ENCODE results near the gene UROC1. TPM values are rescaled to one million over a fixed set of nuclear protein-coding genes. Genes with fewer than 3 reads are reported as not detected.

UROC1 gene
- total RNA-seq, 2 donors from 2014 or later = 0.17 TPM; not detected in 1

DNA sequence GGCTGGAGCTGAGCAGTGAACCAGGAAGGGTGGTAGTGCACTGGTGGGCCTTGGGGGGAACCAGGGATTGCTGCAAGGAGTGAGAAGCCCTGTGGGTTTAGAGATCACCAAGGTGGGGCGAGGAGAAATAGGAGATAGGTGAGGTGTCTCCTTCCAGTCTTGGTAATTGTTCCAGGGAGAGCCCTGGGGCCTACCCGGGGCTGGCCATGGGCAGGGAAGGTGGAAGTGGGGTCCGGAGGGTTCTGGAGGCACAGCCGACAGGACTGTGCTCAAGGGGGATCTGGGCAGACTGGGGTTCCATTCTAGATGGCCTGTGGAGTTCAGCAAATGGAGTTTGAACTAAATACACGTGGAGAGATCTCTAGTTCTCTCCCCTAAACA lies 10.8 kb upstream of the UROC1 start:
- TF ChIP-seq POLR2AphosphoS5 (IDR thresholded peaks at IDR 0.05) (no peak), POLR2A (IDR thresholded peaks at IDR 0.05) (no peak)
- TF ChIP-seq, protein P1, sequence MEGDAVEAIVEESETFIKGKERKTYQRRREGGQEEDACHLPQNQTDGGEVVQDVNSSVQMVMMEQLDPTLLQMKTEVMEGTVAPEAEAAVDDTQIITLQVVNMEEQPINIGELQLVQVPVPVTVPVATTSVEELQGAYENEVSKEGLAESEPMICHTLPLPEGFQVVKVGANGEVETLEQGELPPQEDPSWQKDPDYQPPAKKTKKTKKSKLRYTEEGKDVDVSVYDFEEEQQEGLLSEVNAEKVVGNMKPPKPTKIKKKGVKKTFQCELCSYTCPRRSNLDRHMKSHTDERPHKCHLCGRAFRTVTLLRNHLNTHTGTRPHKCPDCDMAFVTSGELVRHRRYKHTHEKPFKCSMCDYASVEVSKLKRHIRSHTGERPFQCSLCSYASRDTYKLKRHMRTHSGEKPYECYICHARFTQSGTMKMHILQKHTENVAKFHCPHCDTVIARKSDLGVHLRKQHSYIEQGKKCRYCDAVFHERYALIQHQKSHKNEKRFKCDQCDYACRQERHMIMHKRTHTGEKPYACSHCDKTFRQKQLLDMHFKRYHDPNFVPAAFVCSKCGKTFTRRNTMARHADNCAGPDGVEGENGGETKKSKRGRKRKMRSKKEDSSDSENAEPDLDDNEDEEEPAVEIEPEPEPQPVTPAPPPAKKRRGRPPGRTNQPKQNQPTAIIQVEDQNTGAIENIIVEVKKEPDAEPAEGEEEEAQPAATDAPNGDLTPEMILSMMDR (IDR thresholded peaks at IDR 0.05) = no peak
- Histone ChIP-seq H3K27ac (no peak overlapping the region), H3K4me3 (no peak overlapping the region), H3K4me1 (replicated peaks) (peaks cover 4% of the 10 kb centered on the region), H3K36me3 (no peaks in the 10 kb centered on the region), H3K9me3 (no peaks in the 10 kb centered on the region), H3K27me3 (replicated peaks; ENCODE audit: insufficient read depth) (peaks cover 4% of the 10 kb centered on the region)
- 92% methylated on average over 5 of the region's 5 CpGs for WGBS
- intact Hi-C loops (cut with DNase I) = no loop called here
- no peak for DNase-seq (ENCODE audit: low spot score)

DNA sequence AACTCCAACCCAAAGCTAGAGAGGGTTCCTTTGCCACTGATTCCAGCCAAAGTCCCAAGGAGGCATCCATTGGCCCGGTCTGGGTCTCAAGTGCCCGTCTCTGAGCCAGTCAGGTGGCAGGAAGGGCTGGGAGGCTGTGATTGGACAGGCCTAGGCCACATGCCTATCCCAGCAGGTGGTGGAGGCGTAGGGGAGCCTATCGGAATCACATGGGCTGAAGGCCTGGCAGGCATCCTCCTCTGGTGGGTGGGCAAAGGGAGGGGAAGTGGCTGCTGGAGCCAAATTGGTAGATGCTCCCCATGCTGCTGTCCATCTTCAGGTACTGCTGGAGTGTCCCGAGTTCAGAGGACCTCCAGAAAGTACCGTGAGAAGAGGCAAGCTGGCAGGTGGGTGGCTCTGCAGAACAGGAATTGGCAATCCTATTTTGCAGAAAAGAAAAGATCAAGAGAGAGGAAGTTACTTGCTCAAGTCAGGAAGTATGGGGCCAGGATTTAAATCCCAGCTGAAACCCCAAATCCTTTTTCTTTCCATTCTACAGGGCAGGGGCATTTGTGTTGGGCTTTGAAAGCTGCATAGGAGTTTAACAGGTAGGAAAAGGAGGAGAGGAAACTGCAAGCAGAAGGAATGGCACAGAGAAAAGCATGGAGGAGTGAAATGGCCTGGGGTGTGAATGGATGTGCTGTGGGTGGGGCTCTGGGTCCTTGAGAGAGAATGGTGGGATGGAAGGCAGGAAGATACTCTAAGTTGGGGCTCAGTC lies 10.1 kb upstream of the UROC1 start:
- 90% methylated on average over 6 of the region's 6 CpGs for WGBS
- no peak overlapping the region for H3K27ac ChIP-seq
- H3K27me3 ChIP-seq (replicated peaks; ENCODE audit: insufficient read depth) = peaks cover 6% of the 10 kb centered on the region
- H3K9me3 ChIP-seq = no peaks in the 10 kb centered on the region
- intact Hi-C loops (cut with DNase I) = no loop called here
- TF ChIP-seq, protein P1 (IDR thresholded peaks at IDR 0.05) = no peak
- TF ChIP-seq POLR2AphosphoS5 (IDR thresholded peaks at IDR 0.05) (no peak), POLR2A (IDR thresholded peaks at IDR 0.05) (no peak)
- no peak overlapping the region for H3K4me3 ChIP-seq
- H3K36me3 ChIP-seq = no peaks in the 10 kb centered on the region
- DNase-seq (ENCODE audit: low spot score) = no peak
- peaks cover 4% of the 10 kb centered on the region for H3K4me1 ChIP-seq (replicated peaks)

DNA sequence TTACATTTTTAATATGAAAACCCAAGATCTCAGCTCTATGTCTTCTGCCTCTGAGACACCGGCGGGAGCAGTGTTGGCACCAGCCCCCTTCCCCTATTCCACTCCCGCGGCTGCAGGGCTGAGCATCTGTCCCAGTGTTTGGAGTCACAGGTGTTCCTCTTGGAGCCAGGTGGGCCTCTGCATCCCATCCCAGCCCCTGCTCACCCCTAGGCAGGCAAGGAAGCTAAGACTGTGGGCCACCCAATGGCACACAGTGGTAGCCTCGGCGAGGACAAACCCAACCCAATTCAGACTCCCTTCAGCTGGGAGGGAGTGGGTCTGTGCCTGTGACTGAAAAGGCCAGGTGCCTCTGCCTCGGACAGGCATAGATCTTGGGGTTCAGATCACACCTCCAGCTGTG lies 9.4 kb upstream of the UROC1 start:
- Histone ChIP-seq H3K36me3 (no peaks in the 10 kb centered on the region), H3K27ac (no peak overlapping the region), H3K4me3 (no peak overlapping the region), H3K4me1 (replicated peaks) (peaks cover 4% of the 10 kb centered on the region), H3K27me3 (replicated peaks; ENCODE audit: insufficient read depth) (peaks cover 6% of the 10 kb centered on the region), H3K9me3 (no peaks in the 10 kb centered on the region)
- WGBS = 92% methylated on average over 7 of the region's 7 CpGs
- no peak for TF ChIP-seq POLR2AphosphoS5 (IDR thresholded peaks at IDR 0.05)
- TF ChIP-seq POLR2A (IDR thresholded peaks at IDR 0.05) = no peak
- TF ChIP-seq, protein P1 (IDR thresholded peaks at IDR 0.05) = no peak
- intact Hi-C loops (cut with DNase I) = no loop called here
- no peak for DNase-seq (ENCODE audit: low spot score)

DNA sequence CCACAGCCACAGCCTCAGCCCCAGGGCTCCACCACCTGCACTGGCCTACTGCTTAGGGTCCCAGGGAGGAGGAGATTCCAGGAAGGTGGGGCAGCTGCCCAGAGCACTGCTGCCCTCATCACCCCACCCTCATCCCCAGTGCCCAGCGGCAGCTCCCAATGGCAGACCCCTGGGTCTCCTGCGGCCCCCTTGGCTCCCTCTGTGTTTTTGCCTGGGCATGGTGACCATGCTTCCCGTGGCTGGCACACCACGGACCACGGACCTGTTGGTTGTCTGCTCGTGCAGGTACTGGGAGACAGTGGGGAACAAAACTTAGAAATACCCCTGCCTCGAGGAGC lies 9.1 kb upstream of the UROC1 start:
- TF ChIP-seq POLR2AphosphoS5 (IDR thresholded peaks at IDR 0.05) = no peak
- Histone ChIP-seq H3K9me3 (no peaks in the 10 kb centered on the region), H3K27me3 (replicated peaks; ENCODE audit: insufficient read depth) (peaks cover 6% of the 10 kb centered on the region), H3K27ac (no peak overlapping the region), H3K4me1 (replicated peaks) (peaks cover 4% of the 10 kb centered on the region), H3K36me3 (no peaks in the 10 kb centered on the region), H3K4me3 (no peak overlapping the region)
- WGBS = 93% methylated on average over 7 of the region's 7 CpGs
- no peak for DNase-seq (ENCODE audit: low spot score)
- intact Hi-C loops (cut with DNase I) = no loop called here

DNA sequence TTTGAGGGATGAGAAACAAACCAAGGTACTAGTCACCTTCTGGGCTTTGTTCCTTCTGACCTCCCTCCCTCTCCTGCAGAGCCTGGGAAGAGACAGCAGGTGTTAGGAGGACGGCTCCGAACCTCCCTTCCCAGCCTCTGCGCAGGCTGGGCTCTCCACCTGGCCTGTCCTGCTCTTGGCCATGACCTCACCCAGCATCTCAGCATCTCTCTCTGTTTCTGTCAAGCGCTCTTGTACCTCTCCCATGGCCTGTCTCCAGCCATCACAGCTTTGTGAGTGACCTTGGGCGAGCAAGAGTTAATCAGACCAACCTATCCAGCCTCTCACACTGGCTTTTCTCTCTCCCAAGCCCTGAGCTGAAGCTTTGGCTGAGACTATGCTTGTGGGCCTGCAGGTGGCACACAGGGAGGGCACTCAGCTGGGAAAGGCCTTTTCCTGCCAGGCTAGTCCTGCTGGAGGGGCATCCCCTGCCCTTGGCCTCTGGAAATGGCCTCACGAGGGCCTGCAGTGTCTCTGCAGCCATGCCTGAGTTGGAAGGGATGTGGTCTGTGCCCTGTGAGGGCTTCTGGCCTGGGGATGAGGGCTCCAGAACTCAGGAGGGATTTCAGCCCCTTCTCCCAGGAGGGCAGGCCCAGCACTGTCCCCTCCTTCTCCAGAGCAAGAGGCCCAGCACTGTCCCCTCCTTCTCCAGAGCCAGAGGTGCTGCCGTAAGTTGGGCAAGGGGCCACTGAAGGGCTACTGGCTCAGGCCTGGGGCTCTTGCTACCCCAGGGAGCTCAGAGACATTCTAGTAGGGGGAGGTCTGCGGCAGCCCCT lies 8.5 kb upstream of the UROC1 start:
- Histone ChIP-seq H3K4me3 (no peak overlapping the region), H3K27ac (no peak overlapping the region), H3K27me3 (replicated peaks; ENCODE audit: insufficient read depth) (peaks cover 6% of the 10 kb centered on the region), H3K4me1 (replicated peaks) (peaks cover 4% of the 10 kb centered on the region), H3K9me3 (no peaks in the 10 kb centered on the region), H3K36me3 (no peaks in the 10 kb centered on the region)
- WGBS = 92% methylated on average over 8 of the region's 8 CpGs
- no peak for DNase-seq (ENCODE audit: low spot score)
- intact Hi-C loops (cut with DNase I) = no loop called here
- TF ChIP-seq POLR2AphosphoS5 (IDR thresholded peaks at IDR 0.05) = no peak
- TF ChIP-seq, protein P1 (IDR thresholded peaks at IDR 0.05) = no peak
- no peak for TF ChIP-seq POLR2A (IDR thresholded peaks at IDR 0.05)

Measured in prostate gland (tissue), 2 donors.